Measurements from ENCODE around the gene INTS14.
A peak's percentile ranks its signal among the peaks of the same experiment; 100 is the strongest.

Gene INTS14

DNA sequence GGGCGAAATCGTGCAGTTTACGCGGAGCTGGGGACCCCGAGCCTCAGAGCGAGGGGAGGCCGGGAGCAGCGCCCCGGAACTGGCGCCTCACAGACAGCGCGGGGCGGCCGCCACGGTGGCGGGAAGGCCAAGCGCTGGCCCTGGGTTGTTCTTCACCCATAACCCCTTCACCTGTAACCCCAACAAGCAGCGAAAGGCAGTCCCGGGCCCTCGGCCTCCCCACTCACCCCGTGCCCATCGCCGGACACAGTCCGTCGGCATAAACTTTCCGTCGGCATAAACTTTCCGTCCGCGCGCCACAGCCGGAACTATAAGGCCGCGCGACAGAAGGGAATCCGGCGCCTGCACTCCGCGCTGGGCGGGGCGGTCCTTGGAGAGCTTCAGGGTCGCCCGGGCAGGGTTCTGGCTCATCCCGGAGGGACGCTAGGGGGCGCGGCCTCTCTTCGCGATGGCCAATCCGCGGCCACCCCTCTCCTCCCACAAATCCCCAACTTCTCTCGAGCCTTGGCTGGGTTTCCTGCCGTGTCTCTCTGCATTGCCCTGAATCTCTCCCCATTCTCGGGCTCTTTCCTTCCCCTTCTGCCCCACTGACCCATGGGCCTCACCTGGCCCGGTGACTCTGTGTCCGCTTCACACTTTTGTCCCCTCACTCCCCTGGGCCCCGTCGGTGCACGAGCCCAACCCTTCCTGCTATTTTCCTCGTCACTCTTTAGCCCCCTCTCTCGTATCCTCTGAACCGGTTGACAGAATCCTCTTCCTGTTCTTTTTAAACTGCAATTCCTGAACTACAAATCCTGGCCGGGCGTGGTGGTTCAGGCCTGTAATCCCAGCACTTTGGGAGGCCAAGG, at the start of gene INTS14:
Gene INTS14 (minus strand): TSS at position 261 of the 848 bp plus-strand sequence. CDS start 3,751 bp downstream, outside the sequence.
- DNase-seq (ENCODE audit: low read depth in 1 of 2, low spot score in 1 of 2): peak; percentile 79 to 92

- no peak for DNase-seq (ENCODE audit: low read depth in 1 of 2, low spot score in 1 of 2)
These were observed 48.6 kb upstream of the INTS14 start for GRCh38 chr15:65659502-65660052.

DNA sequence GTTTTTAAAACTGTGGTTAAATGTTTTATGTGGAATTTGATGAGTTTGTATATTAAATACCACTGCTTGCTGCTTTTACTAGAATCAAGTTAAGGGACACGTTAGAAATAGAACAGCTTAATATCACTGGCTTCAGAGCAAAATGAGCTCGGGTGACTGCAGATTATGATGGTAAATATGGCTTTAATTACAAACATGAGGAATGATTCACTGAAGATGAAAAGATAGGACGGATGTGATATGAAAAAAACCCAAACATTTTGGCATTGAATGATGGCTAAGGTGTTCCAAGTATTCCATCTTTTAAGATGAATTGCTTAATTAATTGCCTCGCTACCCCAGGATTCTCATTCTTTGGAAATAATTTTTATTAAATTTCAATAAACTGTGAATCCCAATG, 44.5 kb upstream of the INTS14 start:
- DNase-seq (ENCODE audit: low read depth in 1 of 2, low spot score in 1 of 2): no peak

GRCh38 chr15:65655026-65655425, 44.1 kb upstream of the INTS14 start:
- no peak for DNase-seq (ENCODE audit: low read depth in 1 of 2, low spot score in 1 of 2)

GRCh38 chr15:65653801-65654521, 43.0 kb upstream of the INTS14 start:
- no peak for DNase-seq (ENCODE audit: low read depth in 1 of 2, low spot score in 1 of 2)

DNA sequence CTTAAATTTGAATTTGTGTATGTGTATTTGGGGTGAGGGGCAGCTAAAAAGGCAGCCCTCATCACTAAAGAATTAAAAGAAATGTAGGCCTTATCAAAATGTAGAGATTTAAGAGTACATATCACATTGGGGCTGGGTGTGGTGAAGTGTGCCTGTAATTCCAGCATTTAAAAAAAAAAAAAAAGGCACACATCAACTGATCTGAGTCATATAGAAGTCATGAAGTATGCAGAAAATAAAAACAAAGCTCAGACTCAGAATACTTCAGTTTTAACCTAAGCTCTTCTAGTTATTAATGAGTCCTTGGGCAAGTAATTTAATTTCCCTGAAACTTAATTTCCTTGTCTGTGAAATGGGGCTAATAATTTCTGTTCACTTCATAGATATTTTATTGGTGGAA, 42.4 kb upstream of the INTS14 start:
- no peak for DNase-seq (ENCODE audit: low read depth in 1 of 2, low spot score in 1 of 2)

DNA sequence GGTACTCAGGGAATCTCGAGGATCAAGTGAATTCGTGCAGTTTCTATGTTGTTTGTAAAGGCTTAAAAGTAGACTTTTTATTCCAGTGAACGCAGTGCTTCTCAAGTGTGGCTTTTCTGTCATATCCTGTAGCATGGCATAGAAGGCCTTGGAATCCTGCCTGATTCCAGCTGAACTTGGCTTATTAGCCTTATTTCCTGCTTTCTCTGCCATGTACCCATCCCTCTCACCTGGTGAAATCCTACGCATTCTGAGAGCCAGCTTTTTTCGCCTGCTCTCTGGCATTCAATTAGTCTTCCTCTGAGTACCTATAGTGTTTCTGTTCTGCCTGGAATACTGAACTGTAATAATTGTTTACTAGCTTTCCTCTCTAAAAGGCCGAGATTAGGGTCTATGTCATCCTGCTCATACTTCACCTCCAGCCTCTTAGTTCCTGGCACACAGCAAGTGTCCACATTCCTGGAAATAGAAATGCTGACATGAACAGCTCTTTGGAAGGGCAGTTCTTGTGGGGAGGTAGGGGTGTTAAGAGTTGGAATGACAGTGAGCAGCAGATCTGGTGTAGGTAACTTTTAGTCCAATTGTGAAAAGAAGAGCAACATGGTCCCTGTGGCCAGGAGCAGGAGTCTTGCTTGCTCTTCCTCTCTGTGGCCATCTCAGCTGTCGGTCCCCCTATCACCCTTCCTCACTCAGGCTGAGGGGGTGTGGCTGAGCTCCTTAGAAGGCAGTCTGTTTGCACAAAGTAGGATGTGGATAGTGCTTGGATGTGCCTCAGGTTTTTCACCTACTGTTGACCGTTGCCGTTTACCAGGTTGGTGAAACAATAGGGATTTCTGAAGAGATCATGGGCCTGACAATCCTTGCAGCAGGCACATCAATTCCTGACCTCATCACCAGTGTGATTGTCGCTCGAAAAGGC, 41.2 kb upstream of the INTS14 start:
- DNase-seq (ENCODE audit: low read depth in 1 of 2, low spot score in 1 of 2): no peak

DNA sequence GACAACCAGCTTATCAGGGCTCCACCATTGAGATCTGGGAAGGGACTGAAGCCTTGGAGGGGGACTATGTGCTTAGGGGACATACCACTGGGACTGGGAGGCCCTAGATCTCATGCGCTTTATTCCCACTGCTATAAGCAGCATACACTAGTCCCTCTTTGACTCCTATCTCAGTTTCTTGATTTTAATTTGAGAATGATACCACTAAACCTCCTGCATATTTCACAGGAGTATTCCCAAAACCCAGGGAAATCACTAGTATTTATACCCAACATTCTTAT, 40.1 kb upstream of the INTS14 start:
- DNase-seq (ENCODE audit: low read depth in 1 of 2, low spot score in 1 of 2): no peak

DNA sequence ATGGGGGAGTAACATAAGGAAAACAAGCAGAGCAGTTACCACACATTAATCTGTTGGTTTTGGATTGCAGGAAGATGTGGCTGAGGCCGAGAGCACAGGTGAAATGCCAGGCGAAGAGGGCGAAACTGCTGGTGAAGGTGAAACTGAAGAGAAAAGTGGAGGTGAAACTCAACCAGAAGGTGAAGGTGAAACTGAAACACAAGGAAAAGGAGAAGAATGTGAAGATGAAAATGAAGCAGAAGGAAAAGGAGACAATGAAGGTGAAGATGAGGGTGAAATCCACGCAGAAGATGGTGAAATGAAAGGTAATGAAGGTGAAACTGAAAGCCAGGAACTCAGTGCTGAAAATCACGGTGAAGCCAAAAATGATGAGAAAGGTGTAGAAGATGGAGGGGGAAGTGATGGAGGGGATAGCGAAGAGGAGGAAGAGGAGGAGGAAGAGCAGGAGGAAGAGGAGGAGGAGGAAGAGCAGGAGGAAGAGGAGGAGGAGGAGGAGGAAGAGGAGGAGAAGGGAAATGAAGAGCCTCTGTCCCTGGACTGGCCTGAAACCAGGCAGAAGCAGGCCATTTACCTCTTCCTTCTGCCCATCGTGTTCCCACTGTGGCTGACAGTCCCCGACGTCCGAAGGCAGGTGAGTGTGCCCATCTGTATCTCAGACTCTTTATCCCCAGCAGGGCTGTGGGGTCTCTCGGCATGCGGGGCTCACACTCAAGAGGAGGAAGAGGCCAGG, 39.5 kb upstream of the INTS14 start:
- no peak for DNase-seq (ENCODE audit: low read depth in 1 of 2, low spot score in 1 of 2)

DNA sequence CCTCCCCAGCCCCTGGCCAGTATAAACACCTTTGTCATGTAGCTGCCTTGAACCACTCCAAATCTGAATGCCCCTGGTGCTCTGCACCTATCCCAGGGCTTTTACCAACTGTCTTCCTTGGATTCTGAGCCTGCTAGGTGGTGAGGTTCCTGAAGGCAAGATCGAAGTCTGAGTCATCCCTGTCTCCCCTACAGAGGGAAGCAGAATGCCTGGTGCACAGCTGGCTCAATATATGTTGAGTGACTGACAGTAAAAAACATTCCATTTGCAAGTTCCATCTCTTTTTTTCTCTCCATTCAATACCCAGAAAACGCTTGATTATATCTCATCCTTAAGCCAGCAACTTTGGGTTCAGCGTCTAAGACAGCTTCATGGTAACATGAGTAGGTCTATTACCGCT, 35.6 kb upstream of the INTS14 start:
- no peak for DNase-seq (ENCODE audit: low read depth in 1 of 2, low spot score in 1 of 2)

GRCh38 chr15:65645392-65645791, 34.5 kb upstream of the INTS14 start:
- no peak for DNase-seq (ENCODE audit: low read depth in 1 of 2, low spot score in 1 of 2)

- DNase-seq (ENCODE audit: low read depth in 1 of 2, low spot score in 1 of 2): no peak
These were observed 33.4 kb upstream of the INTS14 start for GRCh38 chr15:65644282-65644681.

GRCh38 chr15:65642594-65642993, 31.7 kb upstream of the INTS14 start:
- DNase-seq (ENCODE audit: low read depth in 1 of 2, low spot score in 1 of 2): no peak

GRCh38 chr15:65641768-65642475, 31.0 kb upstream of the INTS14 start:
- no peak for DNase-seq (ENCODE audit: low read depth in 1 of 2, low spot score in 1 of 2)

DNA sequence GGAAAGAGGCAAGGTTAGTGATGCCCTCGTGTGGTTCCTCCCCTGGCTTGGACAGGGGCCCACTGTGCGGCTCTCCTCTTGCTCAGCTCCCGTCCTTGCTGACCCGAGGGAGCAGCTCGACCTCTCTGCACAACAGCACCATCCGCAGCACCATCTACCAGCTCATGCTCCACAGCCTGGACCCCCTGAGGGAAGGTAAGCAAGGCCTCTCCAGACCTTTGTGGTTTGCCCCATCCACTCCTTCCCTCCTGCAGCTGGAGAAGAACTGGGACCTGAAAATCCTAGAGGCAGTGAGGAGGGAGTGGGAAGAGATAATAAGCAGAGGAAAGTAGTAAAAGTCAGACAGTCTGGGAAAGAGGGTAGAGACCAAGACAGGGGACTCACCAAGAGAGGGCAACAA, 28.6 kb upstream of the INTS14 start:
- no peak for DNase-seq (ENCODE audit: low read depth in 1 of 2, low spot score in 1 of 2)

DNA sequence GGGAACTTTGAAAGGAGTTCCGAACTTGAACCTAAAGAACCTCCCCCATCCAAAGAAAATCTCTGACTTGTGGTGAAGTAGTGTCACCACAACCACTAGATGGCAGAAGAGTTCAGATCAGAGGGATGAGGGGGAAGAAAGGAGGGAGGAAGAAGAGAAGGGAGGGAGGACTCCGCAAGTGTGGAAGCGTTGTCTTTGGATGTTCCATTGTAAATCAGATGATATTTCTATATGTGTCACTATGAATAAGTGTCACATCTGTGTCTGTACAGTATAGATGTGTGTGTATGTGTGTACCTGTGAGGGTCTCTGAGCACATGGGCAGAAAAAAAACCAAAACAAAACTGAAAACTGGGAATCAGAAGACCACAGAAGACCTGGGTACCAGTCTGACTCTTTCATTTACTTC, 27.8 kb upstream of the INTS14 start:
- DNase-seq (ENCODE audit: low read depth in 1 of 2, low spot score in 1 of 2): peak in 1 of 2 donors; percentile 3

GRCh38 chr15:65638109-65638508, 27.2 kb upstream of the INTS14 start:
- no peak for DNase-seq (ENCODE audit: low read depth in 1 of 2, low spot score in 1 of 2)

DNA sequence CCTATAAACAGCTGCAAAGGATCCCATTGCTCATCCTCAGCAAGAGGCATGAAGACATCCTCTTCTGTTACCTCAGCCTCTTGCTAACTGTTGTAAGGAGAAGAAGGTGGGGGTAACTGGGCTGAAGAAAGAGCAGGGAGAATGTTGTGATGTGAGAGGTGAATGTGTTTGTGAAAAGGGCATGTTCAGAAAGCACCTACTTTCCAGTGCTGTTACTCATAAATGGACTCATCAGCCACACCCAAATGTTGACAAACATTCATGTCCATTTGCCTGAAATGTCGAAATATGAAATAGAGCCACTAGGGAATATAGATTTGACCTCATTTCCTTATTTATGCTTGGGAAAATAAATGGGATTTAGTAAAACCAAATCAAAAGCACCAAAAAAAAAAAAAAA, 23.4 kb upstream of the INTS14 start:
- DNase-seq (ENCODE audit: low read depth in 1 of 2, low spot score in 1 of 2): no peak

- DNase-seq (ENCODE audit: low read depth in 1 of 2, low spot score in 1 of 2): no peak
These were observed 22.8 kb upstream of the INTS14 start for GRCh38 chr15:65633752-65634151.

DNA sequence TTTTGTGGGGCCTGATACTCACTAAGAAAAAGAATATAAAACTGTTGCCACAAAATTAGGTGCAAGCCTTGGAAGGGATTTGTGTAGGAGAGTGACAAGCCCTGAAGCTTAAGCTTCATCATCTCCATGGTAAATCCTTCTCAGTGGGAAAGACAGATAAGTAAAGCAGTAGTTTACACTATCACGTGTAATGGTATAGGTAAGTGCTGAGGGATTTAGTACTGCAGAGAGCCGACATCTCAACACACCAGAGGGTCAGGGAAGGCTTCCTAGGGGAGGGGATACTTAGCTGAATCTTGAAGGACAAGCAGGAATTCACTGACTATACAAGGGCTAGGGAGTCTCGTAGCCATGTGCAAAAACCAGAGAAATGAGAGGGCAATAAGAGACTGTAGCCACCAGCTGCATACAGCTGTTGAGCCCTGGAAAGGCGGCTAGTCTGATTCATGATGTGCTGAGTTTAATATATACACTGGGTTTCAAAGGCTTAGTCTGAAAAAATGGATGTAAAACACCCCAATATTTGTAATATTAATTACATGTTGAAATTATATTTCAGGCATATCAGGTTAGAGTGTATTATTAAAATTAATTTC, 21.9 kb upstream of the INTS14 start:
- no peak for DNase-seq (ENCODE audit: low read depth in 1 of 2, low spot score in 1 of 2)
